Stimulated activated CD8-positive, alpha-beta memory T cell treated with anti-CD3 and anti-CD28 coated beads, Interleukin-15, amount 100 ng/mL, for 1 hour (primary cell): ENCODE measurements around the gene AP2A1.

Experiments
- DNase-seq: peaks from one replicate; pipeline ENCODE4 v3.0.0-alpha.2; 2020; ENCODE audit warnings: low read depth

AP2A1 gene

GRCh38 chr19:49856574-49857021 is 89.8 kb downstream of the AP2A1 start:
- no peak for DNase-seq
